AG10803 (cell line): ENCODE measurements around the gene TRABD2B.

ENCODE experiments used
- DNase-seq: peaks from one replicate; pipeline ENCODE4 v3.0.0; 2010; ENCODE audit warnings: low read depth
- H3K4me3 ChIP-seq: 2 replicates; pipeline ENCODE4 v1.5.1; 2011; ENCODE audit warnings: mild to moderate bottlenecking, low read length, control low read depth
- TF ChIP-seq, protein P1 (sequence below): conservative IDR thresholded peaks from 2 replicates; pipeline ENCODE4 v1.5.1; 2011; ENCODE audit warnings: mild to moderate bottlenecking, low read length, control low read depth, inconsistent platforms

Gene TRABD2B

DNA sequence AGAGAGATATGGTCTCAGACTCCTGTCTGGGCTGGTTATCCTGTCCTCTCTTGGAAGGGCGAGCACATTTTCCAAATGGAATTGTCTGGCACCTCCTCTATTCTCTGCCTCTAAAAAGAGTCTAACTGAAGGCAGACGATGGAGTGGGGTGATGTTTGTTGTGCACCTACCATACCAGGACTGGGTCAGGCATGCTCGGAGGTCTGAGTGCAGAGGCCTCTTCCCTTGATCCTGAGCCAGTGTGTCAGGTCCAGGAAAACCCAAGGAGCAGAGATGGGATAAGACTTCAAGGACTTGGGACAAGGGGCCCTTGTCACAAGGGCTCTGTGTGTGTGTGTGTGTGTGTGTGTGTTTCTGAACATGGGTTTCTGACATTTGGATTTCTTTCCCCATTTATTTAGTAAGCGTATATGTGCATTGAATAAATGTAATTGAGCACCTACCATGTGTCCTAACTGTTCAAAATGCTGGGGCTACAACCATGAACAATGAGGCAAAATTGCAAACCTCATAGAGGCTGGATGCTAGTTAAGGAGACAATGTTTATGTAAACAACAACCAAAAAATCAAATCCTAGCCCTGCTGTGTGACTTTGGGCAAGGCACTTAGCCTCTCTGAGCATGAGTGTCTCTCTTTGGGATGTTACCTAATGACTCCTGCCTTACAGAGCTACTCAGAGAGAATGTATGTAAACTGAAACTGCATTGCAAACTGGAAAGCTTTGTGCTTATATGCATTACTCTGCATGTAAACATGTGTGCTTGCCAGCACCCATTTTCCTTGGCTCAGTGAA is 283.0 kb downstream of the TRABD2B start:
- TF ChIP-seq, protein P1, sequence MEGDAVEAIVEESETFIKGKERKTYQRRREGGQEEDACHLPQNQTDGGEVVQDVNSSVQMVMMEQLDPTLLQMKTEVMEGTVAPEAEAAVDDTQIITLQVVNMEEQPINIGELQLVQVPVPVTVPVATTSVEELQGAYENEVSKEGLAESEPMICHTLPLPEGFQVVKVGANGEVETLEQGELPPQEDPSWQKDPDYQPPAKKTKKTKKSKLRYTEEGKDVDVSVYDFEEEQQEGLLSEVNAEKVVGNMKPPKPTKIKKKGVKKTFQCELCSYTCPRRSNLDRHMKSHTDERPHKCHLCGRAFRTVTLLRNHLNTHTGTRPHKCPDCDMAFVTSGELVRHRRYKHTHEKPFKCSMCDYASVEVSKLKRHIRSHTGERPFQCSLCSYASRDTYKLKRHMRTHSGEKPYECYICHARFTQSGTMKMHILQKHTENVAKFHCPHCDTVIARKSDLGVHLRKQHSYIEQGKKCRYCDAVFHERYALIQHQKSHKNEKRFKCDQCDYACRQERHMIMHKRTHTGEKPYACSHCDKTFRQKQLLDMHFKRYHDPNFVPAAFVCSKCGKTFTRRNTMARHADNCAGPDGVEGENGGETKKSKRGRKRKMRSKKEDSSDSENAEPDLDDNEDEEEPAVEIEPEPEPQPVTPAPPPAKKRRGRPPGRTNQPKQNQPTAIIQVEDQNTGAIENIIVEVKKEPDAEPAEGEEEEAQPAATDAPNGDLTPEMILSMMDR = no peak
- H3K4me3 ChIP-seq = no peak overlapping the region
- no peak for DNase-seq

DNA sequence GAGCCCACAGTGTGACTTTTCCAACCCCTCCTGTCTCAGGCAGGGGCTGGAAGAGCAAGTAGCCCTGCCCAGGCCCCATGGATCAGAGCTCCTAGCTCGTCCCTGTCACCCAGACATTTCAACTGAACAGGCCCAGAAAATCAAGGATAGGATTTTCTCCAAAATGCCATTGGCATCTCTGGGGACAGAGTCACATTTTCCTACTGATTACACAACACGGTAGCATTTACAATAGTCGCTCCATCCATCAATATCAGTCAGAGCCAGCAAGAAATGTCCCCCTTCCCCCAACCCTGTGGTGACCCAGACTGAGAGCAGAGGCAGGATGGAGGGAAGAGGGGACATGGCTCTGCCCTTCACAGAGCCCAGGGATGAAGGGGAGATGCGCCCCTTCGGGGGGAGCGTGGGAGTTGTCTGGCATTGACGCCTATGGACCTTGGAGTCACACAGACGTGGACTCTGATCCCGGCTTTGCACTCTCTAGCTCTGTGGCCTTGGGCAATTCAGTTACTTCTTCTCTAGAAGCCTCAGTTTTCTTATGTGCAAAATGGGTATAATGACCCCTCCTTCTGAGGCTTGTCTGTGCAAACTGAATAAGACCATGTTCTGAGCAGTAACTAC is 283.7 kb downstream of the TRABD2B start:
- no peak for DNase-seq
- TF ChIP-seq, protein P1 = no peak
- H3K4me3 ChIP-seq = no peak overlapping the region

DNA sequence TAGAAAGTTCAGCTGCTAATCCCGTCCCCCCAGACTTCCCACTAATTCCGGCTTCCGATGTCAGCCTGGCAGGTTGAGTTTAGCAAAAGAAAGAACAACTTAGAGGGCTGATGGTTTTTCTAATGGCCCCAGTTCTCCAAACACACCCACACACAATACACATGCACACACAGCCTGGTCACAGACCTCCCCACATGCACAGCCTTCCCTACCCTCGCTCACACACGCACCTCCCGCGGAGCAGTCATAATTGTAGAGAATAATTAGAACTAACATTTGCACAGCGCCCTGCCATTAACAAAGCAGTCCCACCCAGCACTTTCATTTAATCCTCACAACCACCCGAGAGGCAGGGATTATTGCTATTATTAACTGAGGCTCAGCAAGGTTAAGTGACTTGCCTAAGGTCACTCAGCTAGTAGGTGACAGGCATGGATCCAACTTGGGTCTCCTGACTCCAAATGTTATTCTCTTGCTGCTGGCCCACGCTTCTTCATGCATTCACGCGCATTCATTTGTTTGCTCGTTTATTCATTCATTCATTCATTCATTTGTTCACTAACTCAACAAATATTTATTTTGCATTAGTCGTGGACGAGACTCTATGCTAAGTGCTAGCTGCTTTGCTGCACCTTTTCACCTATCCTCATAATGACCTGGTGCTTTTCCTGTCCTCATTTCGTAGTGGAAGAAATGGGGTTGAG is 284.4 kb downstream of the TRABD2B start:
- DNase-seq = no peak

DNA sequence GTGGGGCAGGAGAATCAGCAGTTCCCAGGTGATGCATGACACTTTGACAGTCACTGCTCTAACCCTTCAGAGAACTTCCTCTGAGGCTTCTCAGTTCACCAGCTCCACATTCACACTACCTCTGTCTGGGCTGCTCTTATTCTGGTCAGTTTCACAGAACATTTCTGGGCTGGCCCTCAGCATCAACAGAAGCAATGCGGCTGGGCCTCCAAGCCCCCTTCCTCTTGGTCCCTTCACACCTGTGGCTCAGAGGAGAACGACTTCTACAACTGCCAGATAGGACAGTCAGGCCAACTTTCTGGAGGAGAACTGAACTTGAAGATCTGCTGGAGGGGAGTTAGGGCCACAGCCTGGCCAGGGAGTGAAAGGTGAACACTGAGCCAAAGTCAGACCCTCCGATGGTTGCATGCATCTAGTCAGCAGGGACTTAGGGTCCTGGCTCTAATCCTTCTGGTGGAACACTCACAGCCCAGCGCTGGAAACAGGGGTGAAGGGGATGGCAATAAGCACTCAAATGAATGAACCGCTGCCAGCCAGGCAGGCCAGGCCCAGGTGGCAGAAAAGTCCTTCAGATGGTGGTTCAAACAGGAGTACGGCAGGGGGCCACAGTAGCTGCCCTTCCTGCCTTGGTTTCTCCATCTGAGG is 285.2 kb downstream of the TRABD2B start:
- H3K4me3 ChIP-seq = no peak overlapping the region
- TF ChIP-seq, protein P1 = no peak
- no peak for DNase-seq

More for the DNA sequence above, 284.4 kb downstream of the TRABD2B start:
- TF ChIP-seq, protein P1 = no peak
- H3K4me3 ChIP-seq = no peak overlapping the region

DNA sequence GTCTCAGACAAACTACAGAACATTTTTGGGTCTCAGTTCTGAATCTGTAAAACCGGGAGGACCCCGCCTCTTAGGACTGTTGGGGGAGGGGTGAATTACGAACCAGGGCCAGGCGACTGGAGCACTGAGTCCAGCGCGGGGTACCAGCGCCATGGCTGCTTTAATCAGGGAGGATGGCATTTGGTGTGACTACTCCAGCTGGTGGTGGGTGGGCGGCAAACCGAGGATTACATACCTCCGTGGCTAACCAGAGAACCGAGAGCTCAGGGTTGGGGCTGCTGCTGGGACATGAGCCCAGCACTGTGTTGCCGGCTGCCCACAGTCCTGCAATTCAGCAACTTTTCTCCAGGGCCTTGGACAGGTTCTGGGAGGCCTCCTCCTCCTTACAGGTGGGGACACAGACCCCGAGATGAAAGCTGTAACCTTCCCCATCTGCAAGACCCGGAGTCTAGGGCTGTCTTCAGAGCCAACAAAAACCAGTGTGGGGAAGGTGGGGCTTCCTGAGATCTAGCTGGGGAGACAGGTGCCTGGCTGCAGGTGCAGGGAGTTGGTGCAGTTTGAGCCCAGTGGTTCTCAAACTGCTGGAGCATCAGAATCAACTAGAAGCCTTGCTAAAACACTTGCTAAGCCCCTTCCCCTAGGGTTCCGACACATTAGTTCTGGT is 285.9 kb downstream of the TRABD2B start:
- no peak overlapping the region for H3K4me3 ChIP-seq
- no peak for DNase-seq
- TF ChIP-seq, protein P1 = no peak
